WTC11 (cell line): ENCODE data around the gene MBOAT2. TPM values are rescaled to one million over a fixed set of nuclear protein-coding genes. Genes with fewer than 3 reads are reported as not detected.

Source experiments
- ATAC-seq: fragments of 200-7000 bp; cut with Tn5 transposase; 2 replicates; pipeline ENCODE4 v1.10.0; 2021; ENCODE audit warnings: mild to moderate bottlenecking, moderate library complexity
- CTCF ChIA-PET: fragments of 300-600 bp; sonication (Branson Sonifier 250); formaldehyde crosslinking; loops from one replicate; lab custom pipeline; 2021; ENCODE audit warnings: antibody characterized with exemption; lab: Charles Lee
- POLR2A ChIA-PET: fragments of 350-600 bp; sonication (Branson Sonifier 250); formaldehyde crosslinking; loops from one replicate; lab custom pipeline; 2021; ENCODE audit warnings: antibody characterized with exemption; lab: Charles Lee
- DNase-seq: peaks from one replicate; pipeline ENCODE4 v3.0.0; 2021; ENCODE audit warnings: low spot score
- H3K27ac Mint-ChIP-seq: 2 replicates; pipeline ENCODE4 v1.8.0; 2021; ENCODE audit warnings: mixed read lengths
- H3K27me3 Mint-ChIP-seq: 2 replicates; pipeline ENCODE4 v1.8.0; 2021; ENCODE audit warnings: low read depth, mild to moderate bottlenecking, moderate library complexity, mixed read lengths
- H3K36me3 Mint-ChIP-seq: 2 replicates; pipeline ENCODE4 v1.8.0; 2021; ENCODE audit warnings: mixed read lengths
- H3K4me1 Mint-ChIP-seq: 2 replicates; pipeline ENCODE4 v1.8.0; 2022; ENCODE audit warnings: mixed read lengths
- H3K4me3 Mint-ChIP-seq: 2 replicates; pipeline ENCODE4 v1.8.0; 2021; ENCODE audit warnings: mild to moderate bottlenecking, moderate library complexity, mixed read lengths
- H3K9me3 Mint-ChIP-seq: 2 replicates; pipeline ENCODE4 v1.8.0; 2021; ENCODE audit warnings: mixed read lengths
- ATF1 ChIP-seq: sonication (generic); formaldehyde crosslinking; IDR thresholded peaks from 2 replicates; pipeline ENCODE4 v1.8.1; 2023; ENCODE audit warnings: mild to moderate bottlenecking, moderate library complexity, missing genetic modification reagents
- ATF2 ChIP-seq: sonication (generic); formaldehyde crosslinking; IDR thresholded peaks from 2 replicates; pipeline ENCODE4 v1.8.1; 2022; ENCODE audit warnings: low read depth, missing genetic modification reagents, borderline replicate concordance
- ATF3 ChIP-seq: sonication (generic); formaldehyde crosslinking; conservative IDR thresholded peaks from 2 replicates; pipeline ENCODE4 v1.8.1; 2022; ENCODE audit warnings: mild to moderate bottlenecking, missing genetic modification reagents
- CDX4 ChIP-seq: fragments of 250-450 bp; sonication (Bioruptor Pico); IDR thresholded peaks from 2 replicates; pipeline ENCODE4 v1.9.0; 2021; ENCODE audit warnings: moderate library complexity, mild to moderate bottlenecking, inconsistent platforms, borderline replicate concordance
- E2F4 ChIP-seq: sonication (generic); formaldehyde crosslinking; IDR thresholded peaks from 2 replicates; pipeline ENCODE4 v1.8.1; 2022; ENCODE audit warnings: low read depth, mild to moderate bottlenecking, moderate library complexity, missing genetic modification reagents, borderline replicate concordance
- E2F5 ChIP-seq: sonication (generic); formaldehyde crosslinking; IDR thresholded peaks from 2 replicates; pipeline ENCODE4 v1.8.1; 2022; ENCODE audit warnings: mild to moderate bottlenecking, moderate library complexity, missing genetic modification reagents
- GABPB1 ChIP-seq: sonication (generic); formaldehyde crosslinking; IDR thresholded peaks from 2 replicates; pipeline ENCODE4 v1.8.1; 2023; ENCODE audit warnings: mild to moderate bottlenecking, missing genetic modification reagents
- GTF2I ChIP-seq: fragments of 250-450 bp; sonication (Bioruptor Pico); conservative IDR thresholded peaks from 2 replicates; pipeline ENCODE4 v1.4.0; 2021; ENCODE audit warnings: mild to moderate bottlenecking
- JAZF1 ChIP-seq: fragments of 250-450 bp; sonication (Bioruptor Pico); IDR thresholded peaks from 2 replicates; pipeline ENCODE4 v1.9.0; 2021; ENCODE audit warnings: moderate library complexity, mild to moderate bottlenecking, inconsistent platforms
- KAT7 ChIP-seq: sonication (generic); formaldehyde crosslinking; IDR thresholded peaks from 2 replicates; pipeline ENCODE4 v1.8.1; 2023; ENCODE audit warnings: missing genetic modification reagents, mild to moderate bottlenecking, borderline replicate concordance
- MLX ChIP-seq: sonication (generic); formaldehyde crosslinking; IDR thresholded peaks from 2 replicates; pipeline ENCODE4 v1.8.1; 2023; ENCODE audit warnings: mild to moderate bottlenecking, missing genetic modification reagents, moderate library complexity
- NFE2L1 ChIP-seq: sonication (generic); formaldehyde crosslinking; IDR thresholded peaks from 2 replicates; pipeline ENCODE4 v1.8.1; 2023; ENCODE audit warnings: missing genetic modification reagents
- NFYB ChIP-seq: sonication (generic); formaldehyde crosslinking; conservative IDR thresholded peaks from 2 replicates; pipeline ENCODE4 v1.8.0; 2022; ENCODE audit warnings: low read depth, missing genetic modification reagents
- NR1H2 ChIP-seq: sonication (generic); formaldehyde crosslinking; IDR thresholded peaks from 2 replicates; pipeline ENCODE4 v1.9.0; 2021; ENCODE audit warnings: mild to moderate bottlenecking, moderate library complexity, missing genetic modification reagents
- NR3C1 ChIP-seq: sonication (generic); formaldehyde crosslinking; conservative IDR thresholded peaks from 2 replicates; pipeline ENCODE4 v1.8.1; 2023; ENCODE audit warnings: low read depth, mild to moderate bottlenecking, missing genetic modification reagents
- PRDM15 ChIP-seq: sonication (generic); formaldehyde crosslinking; IDR thresholded peaks from 2 replicates; pipeline ENCODE4 v1.8.0; 2022; ENCODE audit warnings: missing genetic modification reagents
- PRRX2 ChIP-seq: fragments of 250-450 bp; sonication (Bioruptor Pico); IDR thresholded peaks from 2 replicates; pipeline ENCODE4 v1.8.0; 2021; ENCODE audit warnings: mild to moderate bottlenecking
- SMAD4 ChIP-seq: sonication (generic); formaldehyde crosslinking; IDR thresholded peaks from 2 replicates; pipeline ENCODE4 v1.8.0; 2022; ENCODE audit warnings: mild to moderate bottlenecking, missing genetic modification reagents
- TCF7 ChIP-seq: sonication (generic); formaldehyde crosslinking; IDR thresholded peaks from 2 replicates; pipeline ENCODE4 v1.8.0; 2022; ENCODE audit warnings: mild to moderate bottlenecking, low read depth, missing genetic modification reagents, moderate library complexity
- ZNF219 ChIP-seq: sonication (generic); formaldehyde crosslinking; IDR thresholded peaks from 2 replicates; pipeline ENCODE4 v1.8.0; 2023; ENCODE audit warnings: missing genetic modification reagents, mild to moderate bottlenecking, borderline replicate concordance
- ZNF263 ChIP-seq: sonication (generic); formaldehyde crosslinking; IDR thresholded peaks from 2 replicates; pipeline ENCODE4 v1.8.1; 2022; ENCODE audit warnings: low read depth, mild to moderate bottlenecking, moderate library complexity, missing genetic modification reagents
- total RNA-seq: library from RNA; stranded (reverse); gene quantifications from 3 replicates; pipeline ENCODE4 v1.2.3, GENCODE V29; 2021

The MBOAT2 gene
- total RNA-seq, 1 experiment from 2014 or later = 24.7 TPM

GRCh38 chr2:8817221-8817620, 186.3 kb downstream of the MBOAT2 start:
- H3K4me1 Mint-ChIP-seq = no peaks in the 10 kb centered on the region
- no peak for DNase-seq
- TF ChIP-seq NFYB = no peak
- TF ChIP-seq ATF2 (CRISPR knock-in tag) = no peak
- TF ChIP-seq ATF3 (CRISPR knock-in tag) = no peak
- no peak for TF ChIP-seq NR3C1
- TF ChIP-seq PRRX2 = no peak
- no peak for TF ChIP-seq KAT7 (CRISPR knock-in tag)
- TF ChIP-seq MLX (CRISPR knock-in tag) = no peak
- no peak for TF ChIP-seq ZNF219
- TF ChIP-seq E2F4 (CRISPR knock-in tag) = no peak
- no peak for TF ChIP-seq TCF7 (CRISPR knock-in tag)
- no peak for TF ChIP-seq ZNF263
- TF ChIP-seq, all 79 proteins: peak for 0
- no peaks in the 10 kb centered on the region for H3K9me3 Mint-ChIP-seq
- H3K27ac Mint-ChIP-seq = no peak overlapping the region
- no peaks in the 10 kb centered on the region for H3K36me3 Mint-ChIP-seq
- ChIA-PET POLR2A (no interaction called here), CTCF (no interaction called here)
- no peak overlapping the region for H3K4me3 Mint-ChIP-seq
- ATAC-seq = no peak
- no peaks in the 10 kb centered on the region for H3K27me3 Mint-ChIP-seq

- POLR2A ChIA-PET = no interaction called here
- Mint-ChIP-seq H3K4me1 (no peaks in the 10 kb centered on the region), H3K9me3 (no peaks in the 10 kb centered on the region), H3K4me3 (no peak overlapping the region), H3K36me3 (peaks cover 5% of the 10 kb centered on the region), H3K27me3 (no peaks in the 10 kb centered on the region), H3K27ac (no peak overlapping the region)
- CTCF ChIA-PET = no interaction called here
- ATAC-seq (no peak), DNase-seq (no peak)
- no peak for TF ChIP-seq ATF1 (CRISPR knock-in tag)
- TF ChIP-seq GTF2I (CRISPR knock-in tag) = no peak
- no peak for TF ChIP-seq E2F5
- no peak for TF ChIP-seq GABPB1
- TF ChIP-seq NFYB = no peak
- no peak for TF ChIP-seq JAZF1 (CRISPR knock-in tag)
- TF ChIP-seq PRRX2 = no peak
- no peak for TF ChIP-seq NFE2L1 (CRISPR knock-in tag)
- TF ChIP-seq ATF2 (CRISPR knock-in tag) = no peak
- TF ChIP-seq E2F4 (CRISPR knock-in tag) = no peak
- no peak for TF ChIP-seq PRDM15 (CRISPR knock-in tag)
- no peak for TF ChIP-seq NR1H2 (CRISPR knock-in tag)
- no peak for TF ChIP-seq CDX4
- no peak for TF ChIP-seq MLX (CRISPR knock-in tag)
- TF ChIP-seq SMAD4 (CRISPR knock-in tag) = no peak
These were observed 196.4 kb downstream of the MBOAT2 start for GRCh38 chr2:8806885-8807704.
